Sigmoid colon (tissue), 3 donors: ENCODE measurements around the gene RNF13.

Experiments
- POLR2A ChIP-seq, 2 donors: fragments of 450-650 bp; IDR thresholded peaks; one replicate each; pipeline ENCODE4 v1.6.1; 2016; ENCODE audit warnings: antibody characterized with exemption in 2 of 2, mild to moderate bottlenecking in 2 of 2, moderate library complexity in 2 of 2
- TF ChIP-seq, protein P1 (sequence below), 4 experiments: fragments of 450-650 bp in 3 of 4; fragments of 200-600 bp in 1 of 4; IDR thresholded peaks; one replicate each; pipeline ENCODE4 v1.5.1; 2016 to 2019; ENCODE audit warnings: antibody characterized with exemption in 4 of 4, mild to moderate bottlenecking in 3 of 4, moderate library complexity in 2 of 4

DNA sequence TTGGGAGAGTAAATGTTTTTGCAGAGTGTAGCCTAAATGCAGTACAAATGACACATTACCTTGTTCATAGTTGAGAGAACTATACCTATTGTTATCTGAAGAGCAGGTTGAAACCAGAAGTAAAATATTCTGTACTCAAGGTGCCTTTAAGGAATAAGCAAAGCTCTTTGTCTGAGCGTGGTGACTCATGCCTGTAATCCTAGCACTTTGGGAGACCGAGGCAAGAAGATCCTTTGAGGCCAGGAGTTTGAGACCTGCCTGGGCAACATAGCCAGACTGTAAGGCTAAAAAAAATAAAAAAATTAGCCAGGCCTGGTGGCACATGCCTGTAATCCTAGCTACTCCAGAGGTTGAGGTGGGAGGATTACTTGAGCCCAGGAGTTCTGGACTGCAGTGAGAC is 2.2 kb upstream of the RNF13 start:
- TF ChIP-seq, protein P1, sequence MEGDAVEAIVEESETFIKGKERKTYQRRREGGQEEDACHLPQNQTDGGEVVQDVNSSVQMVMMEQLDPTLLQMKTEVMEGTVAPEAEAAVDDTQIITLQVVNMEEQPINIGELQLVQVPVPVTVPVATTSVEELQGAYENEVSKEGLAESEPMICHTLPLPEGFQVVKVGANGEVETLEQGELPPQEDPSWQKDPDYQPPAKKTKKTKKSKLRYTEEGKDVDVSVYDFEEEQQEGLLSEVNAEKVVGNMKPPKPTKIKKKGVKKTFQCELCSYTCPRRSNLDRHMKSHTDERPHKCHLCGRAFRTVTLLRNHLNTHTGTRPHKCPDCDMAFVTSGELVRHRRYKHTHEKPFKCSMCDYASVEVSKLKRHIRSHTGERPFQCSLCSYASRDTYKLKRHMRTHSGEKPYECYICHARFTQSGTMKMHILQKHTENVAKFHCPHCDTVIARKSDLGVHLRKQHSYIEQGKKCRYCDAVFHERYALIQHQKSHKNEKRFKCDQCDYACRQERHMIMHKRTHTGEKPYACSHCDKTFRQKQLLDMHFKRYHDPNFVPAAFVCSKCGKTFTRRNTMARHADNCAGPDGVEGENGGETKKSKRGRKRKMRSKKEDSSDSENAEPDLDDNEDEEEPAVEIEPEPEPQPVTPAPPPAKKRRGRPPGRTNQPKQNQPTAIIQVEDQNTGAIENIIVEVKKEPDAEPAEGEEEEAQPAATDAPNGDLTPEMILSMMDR (IDR thresholded peaks at IDR 0.05), result no peak
- no peak for TF ChIP-seq POLR2A (IDR thresholded peaks at IDR 0.05)
